LHCN-M2 (cell line): ENCODE results near the gene SELENOT. TPM values are rescaled to one million over a fixed set of nuclear protein-coding genes. Genes with fewer than 3 reads are reported as not detected.
"Not testable (repeated sequence)": the region's sequence is repeated elsewhere in the genome, so short reads cannot be mapped to it uniquely, and the experiment has no call there.

ENCODE experiments used
- DNase-seq: peaks from one replicate; pipeline ENCODE4 v3.0.0-alpha.2; 2012; ENCODE audit warnings: low read depth
- polyA plus RNA-seq: library from polyadenylated mRNA; unstranded; fragments of >200 nt; gene quantifications from one replicate; pipeline ENCODE4 v1.2.1, GENCODE V29; 2012; ENCODE audit warnings: missing spikeins
- total RNA-seq: library from RNA; depleted of rRNA; stranded (reverse); fragments of >200 nt; gene quantifications from 2 replicates; pipeline ENCODE4 v1.2.3, GENCODE V29; 2014; rRNA removed

The SELENOT gene
- total RNA-seq, result 109 and 148 TPM in 2 replicates
- polyA plus RNA-seq, result 117 TPM

GRCh38 chr3:150603153-150603979, at the start of gene SELENOT:
SELENOT (plus strand) TSS chr3:150603321; CDS start chr3:150603363, 42 bp downstream.
- peak; percentile 95 for DNase-seq

GRCh38 chr3:150555859-150556436, 47.2 kb upstream of the SELENOT start:
- DNase-seq, result no peak

- DNase-seq, result no peak
Observed at GRCh38 chr3:150556792-150557191, 46.3 kb upstream of the SELENOT start.

- no peak for DNase-seq
Observed at GRCh38 chr3:150557725-150558124, 45.4 kb upstream of the SELENOT start.

GRCh38 chr3:150564243-150564642, 38.9 kb upstream of the SELENOT start:
- no peak for DNase-seq

GRCh38 chr3:150567328-150567727, 35.8 kb upstream of the SELENOT start:
- DNase-seq, result no peak

- no peak for DNase-seq
Observed at GRCh38 chr3:150577855-150578254, 25.3 kb upstream of the SELENOT start.

GRCh38 chr3:150581174-150581573, 21.9 kb upstream of the SELENOT start:
- DNase-seq, result no peak

GRCh38 chr3:150582620-150583019, 20.5 kb upstream of the SELENOT start:
- DNase-seq, result no peak

GRCh38 chr3:150583028-150583427, 20.1 kb upstream of the SELENOT start:
- no peak for DNase-seq

GRCh38 chr3:150588027-150588830, 14.9 kb upstream of the SELENOT start:
- no peak for DNase-seq

GRCh38 chr3:150589759-150590158, 13.4 kb upstream of the SELENOT start:
- DNase-seq, result no peak

GRCh38 chr3:150594150-150594549, 9.0 kb upstream of the SELENOT start:
- no peak for DNase-seq

- no peak for DNase-seq
Observed at GRCh38 chr3:150597646-150598045, 5.5 kb upstream of the SELENOT start.

- peak; percentile 75 for DNase-seq
Observed at GRCh38 chr3:150599611-150600297, 3.4 kb upstream of the SELENOT start.

- not testable (repeated sequence) for DNase-seq
Observed at GRCh38 chr3:150600647-150601530, 2.2 kb upstream of the SELENOT start.

- DNase-seq, result no peak
Observed at GRCh38 chr3:150602426-150603152, 532 bp upstream of the SELENOT start.

- DNase-seq, result no peak
Observed at GRCh38 chr3:150603980-150604319, 829 bp downstream of the SELENOT start.

- no peak for DNase-seq
Observed at GRCh38 chr3:150605998-150606641, 3.0 kb downstream of the SELENOT start.
